HepG2 (cell line): Measurements from ENCODE around the gene SGF29. TPM values are rescaled to one million over a fixed set of nuclear protein-coding genes. Genes with fewer than 3 reads are reported as not detected.

Experiments
- ATAD3A ChIP-seq: sonication (generic); formaldehyde crosslinking; IDR thresholded peaks from 2 replicates; pipeline ENCODE4 v1.4.0; 2020; ENCODE audit warnings: missing genetic modification reagents
- ATF7 ChIP-seq, 2 experiments: fragments of 450-650 bp in 1 of 2; sonication (generic) in 1 of 2; formaldehyde crosslinking in 1 of 2; IDR thresholded peaks; 2 replicates each; pipeline versions ENCODE4 v1.4.0 to v1.6.1; 2016 to 2020; ENCODE audit warnings: antibody characterized with exemption in 1 of 2, mild to moderate bottlenecking in 1 of 2, missing genetic modification reagents in 1 of 2
- GATAD1 ChIP-seq: IDR thresholded peaks from 2 replicates; pipeline ENCODE4 v1.6.1; 2016; ENCODE audit warnings: missing genetic modification reagents, missing compliant biosample characterization
- HNF4G ChIP-seq, 2 experiments: sonication (generic) in 1 of 2; formaldehyde crosslinking in 1 of 2; IDR thresholded peaks; 2 replicates each; pipeline versions ENCODE4 v1.4.0 to v1.6.1; 2011 to 2020; ENCODE audit warnings: borderline replicate concordance in 2 of 2, low read depth in 2 of 2, mild to moderate bottlenecking in 2 of 2, low read length in 1 of 2, missing genetic modification reagents in 1 of 2, moderate library complexity in 1 of 2
- KDM2A ChIP-seq: sonication (generic); formaldehyde crosslinking; IDR thresholded peaks from 2 replicates; pipeline ENCODE4 v1.4.0; 2020; ENCODE audit warnings: low read depth, missing genetic modification reagents, borderline replicate concordance
- KDM4B ChIP-seq: sonication (generic); formaldehyde crosslinking; IDR thresholded peaks from 2 replicates; pipeline ENCODE4 v1.4.0; 2020; ENCODE audit warnings: missing genetic modification reagents
- MIER2 ChIP-seq: IDR thresholded peaks from 2 replicates; pipeline ENCODE4 v1.6.1; 2016; ENCODE audit warnings: missing biosample characterization, missing genetic modification reagents
- NCOA2 ChIP-seq: sonication (generic); formaldehyde crosslinking; IDR thresholded peaks from 2 replicates; pipeline ENCODE4 v1.8.0; 2022; ENCODE audit warnings: inconsistent platforms
- NFKB2 ChIP-seq: sonication (generic); formaldehyde crosslinking; IDR thresholded peaks from 2 replicates; pipeline ENCODE4 v1.4.0; 2020; ENCODE audit warnings: missing genetic modification reagents, borderline replicate concordance
- PRMT3 ChIP-seq: sonication (generic); formaldehyde crosslinking; IDR thresholded peaks from 2 replicates; pipeline ENCODE4 v1.8.1; 2022; ENCODE audit warnings: low read depth, mild to moderate bottlenecking, moderate library complexity, missing genetic modification reagents, borderline replicate concordance
- RBAK ChIP-seq: sonication (generic); formaldehyde crosslinking; IDR thresholded peaks from 2 replicates; pipeline ENCODE4 v1.5.1; 2020; ENCODE audit warnings: mild to moderate bottlenecking, missing genetic modification reagents
- SOX13 ChIP-seq, 3 experiments: fragments of 450-650 bp in 1 of 3; sonication (generic) in 1 of 3; formaldehyde crosslinking in 1 of 3; IDR thresholded peaks in 2 of 3; conservative IDR thresholded peaks in 1 of 3; 2 replicates each; pipeline versions ENCODE4 v1.5.0 to v1.6.1; 2016 to 2020; ENCODE audit warnings: antibody characterized with exemption in 1 of 3, mild to moderate bottlenecking in 1 of 3, missing compliant biosample characterization in 1 of 3, missing genetic modification reagents in 1 of 3, moderate library complexity in 1 of 3
- TMF1 ChIP-seq: sonication (generic); formaldehyde crosslinking; IDR thresholded peaks from 2 replicates; pipeline ENCODE4 v1.8.1; 2022; ENCODE audit warnings: low read depth, missing genetic modification reagents
- ZNF124 ChIP-seq: sonication (generic); formaldehyde crosslinking; IDR thresholded peaks from 2 replicates; pipeline ENCODE4 v1.4.0; 2020; ENCODE audit warnings: missing genetic modification reagents
- ZNF33A ChIP-seq: sonication (generic); formaldehyde crosslinking; IDR thresholded peaks from 2 replicates; pipeline ENCODE4 v1.5.1; 2020; ENCODE audit warnings: missing genetic modification reagents, mild to moderate bottlenecking, moderate library complexity, borderline replicate concordance
- ZNF557 ChIP-seq: sonication (generic); formaldehyde crosslinking; IDR thresholded peaks from 2 replicates; pipeline ENCODE4 v1.4.0; 2020; ENCODE audit warnings: missing genetic modification reagents
- ZNF614 ChIP-seq: IDR thresholded peaks from 2 replicates; pipeline ENCODE4 v1.6.1; 2018; ENCODE audit warnings: missing biosample characterization, missing genetic modification reagents, inconsistent platforms, borderline replicate concordance
- ZNF678 ChIP-seq: sonication (generic); formaldehyde crosslinking; IDR thresholded peaks from 2 replicates; pipeline ENCODE4 v1.4.0; 2020; ENCODE audit warnings: mild to moderate bottlenecking, missing genetic modification reagents
- ZNF703 ChIP-seq: sonication (generic); formaldehyde crosslinking; IDR thresholded peaks from 2 replicates; pipeline ENCODE4 v1.5.1; 2020; ENCODE audit warnings: missing genetic modification reagents, mild to moderate bottlenecking, moderate library complexity, borderline replicate concordance
- ZNF746 ChIP-seq: sonication (generic); formaldehyde crosslinking; IDR thresholded peaks from 2 replicates; pipeline ENCODE4 v1.8.0; 2022; ENCODE audit warnings: mild to moderate bottlenecking, missing genetic modification reagents
- ZNF75D ChIP-seq: sonication (generic); formaldehyde crosslinking; IDR thresholded peaks from 2 replicates; pipeline ENCODE4 v1.8.1; 2023; ENCODE audit warnings: missing genetic modification reagents, mild to moderate bottlenecking, borderline replicate concordance
- ZNF768 ChIP-seq: sonication (generic); formaldehyde crosslinking; IDR thresholded peaks from 2 replicates; pipeline ENCODE4 v1.4.0; 2020; ENCODE audit warnings: missing genetic modification reagents
- polyA plus RNA-seq, 8 experiments: library from polyadenylated mRNA; depleted of rRNA in 3 of 8; stranded (reverse) in 7 of 8; unstranded in 1 of 8; fragments of >200 nt; fragmentation: Illumina TruSeq in 4 of 8; extraction: Trizol in 4 of 8; gene quantifications; 2 replicates each; pipeline versions ENCODE4 v1.2.1 to v1.2.3, GENCODE V29; 2011 to 2016; ENCODE audit warnings: low read depth in 4 of 8, missing spikeins in 1 of 8, mixed read lengths in 1 of 8; ENCODE audit not compliant: insufficient read depth in 1 of 8
- total RNA-seq, 5 experiments: library from RNA; depleted of rRNA; stranded (reverse); fragments of >200 nt; fragmentation: Illumina TruSeq; extraction: Trizol; gene quantifications; 2 replicates each; pipeline ENCODE4 v1.2.3, GENCODE V29; 2016; ENCODE audit warnings: low read depth in 1 of 5
- TF ChIP-seq, protein P1 (sequence below): sonication (generic); formaldehyde crosslinking; IDR thresholded peaks from 2 replicates; pipeline ENCODE4 v1.5.0; 2020; ENCODE audit warnings: missing genetic modification reagents, mild to moderate bottlenecking, borderline replicate concordance
- TF ChIP-seq, protein P2 (sequence below): IDR thresholded peaks from 2 replicates; pipeline ENCODE4 v1.6.1; 2018; ENCODE audit warnings: missing genetic modification reagents
- TF ChIP-seq, protein P3 (sequence below): sonication (generic); formaldehyde crosslinking; IDR thresholded peaks from 2 replicates; pipeline ENCODE4 v1.5.1; 2020; ENCODE audit warnings: missing genetic modification reagents, mild to moderate bottlenecking, borderline replicate concordance

The SGF29 gene
- total and polyA plus RNA-seq, 2 of the 13 experiments (the other 11 are each of a cell fraction or from before 2014, with no cell fraction given), result 5.0 to 29.4 TPM

DNA sequence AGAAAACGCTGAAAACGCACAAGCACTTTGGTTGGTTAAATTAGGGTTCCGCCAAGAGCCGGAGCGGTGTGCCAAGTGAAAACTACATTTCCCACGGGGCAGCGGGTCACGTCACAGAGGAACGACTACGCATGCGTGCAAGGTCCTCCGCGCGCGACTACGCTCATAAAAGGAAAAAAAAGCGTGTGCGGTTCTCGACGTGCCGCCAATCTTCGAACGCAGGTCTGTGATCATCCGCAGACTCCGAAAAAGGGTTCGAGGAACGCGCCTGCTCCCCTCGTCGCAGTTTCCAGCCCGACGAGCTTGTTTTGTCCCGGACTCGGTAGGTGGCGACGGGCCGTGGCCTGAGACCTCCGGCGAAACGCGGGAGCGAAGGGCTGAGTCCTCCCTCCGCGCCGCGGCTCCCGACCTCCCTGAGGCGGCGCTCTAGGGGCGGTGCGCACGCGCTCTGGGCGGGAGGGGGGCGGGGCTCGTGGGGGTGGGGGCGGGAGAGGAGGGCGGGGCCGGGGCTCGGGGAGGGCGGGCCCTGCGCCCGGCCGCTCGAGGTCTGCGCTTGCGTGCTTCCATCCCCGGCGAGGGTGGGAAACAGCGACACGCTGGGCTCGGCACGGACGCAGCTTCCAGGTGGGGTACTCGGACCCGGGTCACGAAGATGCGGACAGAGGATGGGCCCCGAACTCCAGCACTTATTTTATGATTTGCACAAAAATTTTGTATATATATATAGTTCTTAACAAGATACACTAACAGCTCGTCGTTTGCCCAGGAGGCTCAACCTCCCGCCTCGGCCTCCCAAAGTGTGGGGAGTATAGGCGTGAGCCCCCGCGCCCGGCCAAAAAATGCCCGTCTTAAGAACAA, at the start of gene SGF29 (continued):
- TF ChIP-seq ZNF703 (CRISPR knock-in tag) (no peak), KDM4B (peak; percentile 85; the same call in 1 of the 2 replicates), NFKB2 (CRISPR knock-in tag) (peak; percentile 91; the same call in 1 of the 2 replicates), ZNF768 (CRISPR knock-in tag) (peak; percentile 89), ATF7 (IDR thresholded peaks at IDR 0.05) (no peak), ATF7 (CRISPR knock-in tag; IDR thresholded peaks at IDR 0.05) (peak; percentile 88), ZNF614 (peak; percentile 94; the same call in 1 of the 2 replicates), NCOA2 (CRISPR knock-in tag) (peak; percentile 70), ZNF124 (CRISPR knock-in tag) (peak; percentile 95), ZNF746 (CRISPR knock-in tag) (peak; percentile 93), SOX13 (IDR thresholded peaks at IDR 0.05) (0 out of 2 replicates have a peak, but pooled peaks have one; percentile 8), SOX13 (CRISPR knock-in tag; conservative IDR thresholded peaks at IDR 0.05 in 1 of 2, IDR thresholded peaks at IDR 0.05 in 1 of 2) (peak in 1 of 2 experiments; percentile 68; a peak in 2 of 4 replicates), KDM2A (CRISPR knock-in tag) (peak; percentile 95), MIER2 (CRISPR knock-in tag) (peak; percentile 53; the same call in 1 of the 2 replicates), ZNF33A (no peak), ZNF557 (CRISPR knock-in tag) (peak; percentile 70; the same call in 1 of the 2 replicates), ZNF678 (CRISPR knock-in tag) (peak; percentile 96), HNF4G (IDR thresholded peaks at IDR 0.05; ENCODE audit: borderline replicate concordance, low read depth, low read length) (peak; percentile 25; the same call in 1 of the 2 replicates), HNF4G (CRISPR knock-in tag; IDR thresholded peaks at IDR 0.05; ENCODE audit: borderline replicate concordance, low read depth) (no peak; the same call in 1 of the 2 replicates), GATAD1 (CRISPR knock-in tag) (peak; percentile 85), RBAK (peak; percentile 51; the same call in 1 of the 2 replicates), ZNF75D (CRISPR knock-in tag) (no peak), TMF1 (CRISPR knock-in tag) (peak; percentile 96; the same call in 1 of the 2 replicates), PRMT3 (CRISPR knock-in tag) (peak; percentile 67; the same call in 1 of the 2 replicates), ATAD3A (CRISPR knock-in tag) (peak; percentile 55; the same call in 1 of the 2 replicates)
- TF ChIP-seq, protein P1, sequence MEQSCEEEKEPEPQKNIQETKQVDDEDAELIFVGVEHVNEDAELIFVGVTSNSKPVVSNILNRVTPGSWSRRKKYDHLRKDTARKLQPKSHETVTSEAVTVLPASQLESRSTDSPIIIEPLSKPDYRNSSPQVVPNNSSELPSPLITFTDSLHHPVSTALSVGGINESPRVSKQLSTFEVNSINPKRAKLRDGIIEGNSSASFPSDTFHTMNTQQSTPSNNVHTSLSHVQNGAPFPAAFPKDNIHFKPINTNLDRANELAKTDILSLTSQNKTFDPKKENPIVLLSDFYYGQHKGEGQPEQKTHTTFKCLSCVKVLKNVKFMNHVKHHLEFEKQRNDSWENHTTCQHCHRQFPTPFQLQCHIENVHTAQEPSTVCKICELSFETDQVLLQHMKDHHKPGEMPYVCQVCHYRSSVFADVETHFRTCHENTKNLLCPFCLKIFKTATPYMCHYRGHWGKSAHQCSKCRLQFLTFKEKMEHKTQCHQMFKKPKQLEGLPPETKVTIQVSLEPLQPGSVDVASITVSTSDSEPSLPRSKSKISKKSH, result peak; percentile 95; the same call in 1 of the 2 replicates
- TF ChIP-seq, protein P2, sequence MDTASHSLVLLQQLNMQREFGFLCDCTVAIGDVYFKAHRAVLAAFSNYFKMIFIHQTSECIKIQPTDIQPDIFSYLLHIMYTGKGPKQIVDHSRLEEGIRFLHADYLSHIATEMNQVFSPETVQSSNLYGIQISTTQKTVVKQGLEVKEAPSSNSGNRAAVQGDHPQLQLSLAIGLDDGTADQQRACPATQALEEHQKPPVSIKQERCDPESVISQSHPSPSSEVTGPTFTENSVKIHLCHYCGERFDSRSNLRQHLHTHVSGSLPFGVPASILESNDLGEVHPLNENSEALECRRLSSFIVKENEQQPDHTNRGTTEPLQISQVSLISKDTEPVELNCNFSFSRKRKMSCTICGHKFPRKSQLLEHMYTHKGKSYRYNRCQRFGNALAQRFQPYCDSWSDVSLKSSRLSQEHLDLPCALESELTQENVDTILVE, result peak; percentile 83; the same call in 1 of the 2 replicates
- TF ChIP-seq, protein P3, sequence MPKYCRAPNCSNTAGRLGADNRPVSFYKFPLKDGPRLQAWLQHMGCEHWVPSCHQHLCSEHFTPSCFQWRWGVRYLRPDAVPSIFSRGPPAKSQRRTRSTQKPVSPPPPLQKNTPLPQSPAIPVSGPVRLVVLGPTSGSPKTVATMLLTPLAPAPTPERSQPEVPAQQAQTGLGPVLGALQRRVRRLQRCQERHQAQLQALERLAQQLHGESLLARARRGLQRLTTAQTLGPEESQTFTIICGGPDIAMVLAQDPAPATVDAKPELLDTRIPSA (CRISPR knock-in tag), result 0 out of 2 replicates have a peak, but pooled peaks have one; percentile 69
